ENCODE results near the gene TMEM80. TPM values are rescaled to one million over a fixed set of nuclear protein-coding genes. Genes with fewer than 3 reads are reported as not detected.

Gene TMEM80
- total RNA-seq, 1 experiment from 2014 or later, result 10.8 TPM

DNA sequence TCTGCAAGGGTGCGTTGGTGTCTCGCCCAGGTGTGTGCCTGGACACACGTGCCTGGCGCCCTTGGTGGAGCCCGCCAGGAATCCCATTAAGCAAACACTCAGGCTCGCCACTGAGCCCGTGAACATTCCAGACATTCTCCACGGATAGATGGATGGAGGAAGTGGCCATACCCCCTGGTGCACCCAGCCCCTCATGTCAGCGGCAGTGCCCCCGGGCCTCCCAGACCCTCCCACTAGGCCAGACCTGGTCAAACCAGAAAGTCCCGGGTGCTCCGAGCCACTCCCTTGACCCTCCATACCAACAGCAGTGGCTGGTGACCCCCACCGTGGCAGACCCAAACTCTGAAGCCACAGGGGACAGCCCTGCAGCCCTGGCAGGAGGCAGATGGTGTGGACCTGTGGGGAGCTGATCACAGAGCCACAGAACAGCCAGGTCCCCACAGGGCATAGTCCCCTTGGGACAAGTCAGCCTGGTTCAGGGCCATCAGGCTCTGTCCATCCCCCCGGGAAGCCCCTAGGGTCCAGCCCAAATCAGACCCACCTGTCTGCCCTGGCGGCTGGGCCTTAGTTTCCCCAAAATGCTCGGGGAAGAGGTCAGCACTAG is 12.3 kb downstream of the TMEM80 start:
- Histone ChIP-seq H4K20me1 (ENCODE audit: low read length) (no peaks in the 10 kb centered on the region; the same call in 1 of the 2 replicates), H3K4me1 (ENCODE audit: insufficient read depth, low read length) (peaks cover 34% of the 10 kb centered on the region), H3K36me3 (ENCODE audit: low read depth, low read length) (no peaks in the 10 kb centered on the region), H2AFZ (ENCODE audit: low read length) (peak overlapping the region; percentile 28; the same call in 1 of the 2 replicates), H3F3A (ENCODE audit: low read length, unreplicated experiment) (no peaks in the 10 kb centered on the region), H3K27ac (ENCODE audit: low read length) (peak overlapping the region; percentile 80), H3K79me2 (ENCODE audit: low read length) (peaks cover 51% of the 10 kb centered on the region), H3K4me3 (ENCODE audit: low read length) (peak overlapping the region; percentile 97), H3K9ac (ENCODE audit: low read length) (peak overlapping the region; percentile 88), H3K4me2 (ENCODE audit: low read length) (peak overlapping the region; percentile 99), H3K9me2 (replicated peaks; ENCODE audit: low read length) (no peaks in the 10 kb centered on the region), H3K27me3 (ENCODE audit: low read length) (no peaks in the 10 kb centered on the region), H3K9me3 (ENCODE audit: low read length) (no peaks in the 10 kb centered on the region)
- TF ChIP-seq, protein P1, sequence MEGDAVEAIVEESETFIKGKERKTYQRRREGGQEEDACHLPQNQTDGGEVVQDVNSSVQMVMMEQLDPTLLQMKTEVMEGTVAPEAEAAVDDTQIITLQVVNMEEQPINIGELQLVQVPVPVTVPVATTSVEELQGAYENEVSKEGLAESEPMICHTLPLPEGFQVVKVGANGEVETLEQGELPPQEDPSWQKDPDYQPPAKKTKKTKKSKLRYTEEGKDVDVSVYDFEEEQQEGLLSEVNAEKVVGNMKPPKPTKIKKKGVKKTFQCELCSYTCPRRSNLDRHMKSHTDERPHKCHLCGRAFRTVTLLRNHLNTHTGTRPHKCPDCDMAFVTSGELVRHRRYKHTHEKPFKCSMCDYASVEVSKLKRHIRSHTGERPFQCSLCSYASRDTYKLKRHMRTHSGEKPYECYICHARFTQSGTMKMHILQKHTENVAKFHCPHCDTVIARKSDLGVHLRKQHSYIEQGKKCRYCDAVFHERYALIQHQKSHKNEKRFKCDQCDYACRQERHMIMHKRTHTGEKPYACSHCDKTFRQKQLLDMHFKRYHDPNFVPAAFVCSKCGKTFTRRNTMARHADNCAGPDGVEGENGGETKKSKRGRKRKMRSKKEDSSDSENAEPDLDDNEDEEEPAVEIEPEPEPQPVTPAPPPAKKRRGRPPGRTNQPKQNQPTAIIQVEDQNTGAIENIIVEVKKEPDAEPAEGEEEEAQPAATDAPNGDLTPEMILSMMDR (conservative IDR thresholded peaks at IDR 0.05; ENCODE audit: low read depth, low read length), result no peak
- TF ChIP-seq EZH2phosphoT487 (IDR thresholded peaks at IDR 0.05; ENCODE audit: borderline replicate concordance, low read length) (no peak), EZH2 (IDR thresholded peaks at IDR 0.05; ENCODE audit: low read length, unreplicated experiment) (no peak)
- no TSS peak for BruUV-seq (replicated peaks)
- DNase-seq (peak; percentile 46), ATAC-seq (no peak)
- ChIA-PET CTCF (no interaction called here), POLR2A (ENCODE audit: unreplicated experiment) (no interaction called here)
- intact Hi-C loops (cut with micrococcal nuclease), result no loop called here

DNA sequence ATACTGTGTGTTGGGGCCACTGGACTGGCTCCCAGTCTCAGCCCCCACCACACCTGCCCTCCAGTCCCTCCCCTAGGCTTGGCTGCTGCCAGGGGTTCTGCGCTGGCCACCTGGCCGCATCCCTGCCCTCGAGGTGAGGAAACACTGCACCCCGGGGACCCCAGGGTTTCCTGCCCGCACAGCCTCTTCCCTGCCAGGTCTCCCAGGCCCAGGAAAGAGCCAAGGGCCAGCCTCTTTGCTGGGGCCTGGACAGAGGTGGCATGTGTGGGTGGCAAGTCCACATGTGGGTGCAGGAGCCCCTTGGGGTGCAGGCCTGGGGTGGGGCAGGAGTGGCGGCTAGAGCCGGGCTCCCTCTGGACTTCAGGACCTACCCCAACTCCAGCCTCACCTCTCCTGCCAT is 12.9 kb downstream of the TMEM80 start:
- ChIA-PET POLR2A (ENCODE audit: unreplicated experiment) (no interaction called here), CTCF (no interaction called here)
- TF ChIP-seq EZH2phosphoT487 (IDR thresholded peaks at IDR 0.05; ENCODE audit: borderline replicate concordance, low read length), result no peak
- no peak for TF ChIP-seq EZH2 (IDR thresholded peaks at IDR 0.05; ENCODE audit: low read length, unreplicated experiment)
- TF ChIP-seq, protein P1 (conservative IDR thresholded peaks at IDR 0.05; ENCODE audit: low read depth, low read length), result no peak
- Histone ChIP-seq H3K4me3 (ENCODE audit: low read length) (no peak overlapping the region), H3K9me3 (ENCODE audit: low read length) (no peaks in the 10 kb centered on the region), H4K20me1 (ENCODE audit: low read length) (no peaks in the 10 kb centered on the region; the same call in 1 of the 2 replicates), H3K27me3 (ENCODE audit: low read length) (no peaks in the 10 kb centered on the region), H3K79me2 (ENCODE audit: low read length) (peaks cover 51% of the 10 kb centered on the region), H3K36me3 (ENCODE audit: low read depth, low read length) (no peaks in the 10 kb centered on the region), H3K4me1 (ENCODE audit: insufficient read depth, low read length) (peaks cover 31% of the 10 kb centered on the region), H3K4me2 (ENCODE audit: low read length) (peak overlapping the region; percentile 99), H2AFZ (ENCODE audit: low read length) (no peak overlapping the region), H3K9ac (ENCODE audit: low read length) (no peak overlapping the region), H3K9me2 (replicated peaks; ENCODE audit: low read length) (no peaks in the 10 kb centered on the region), H3F3A (ENCODE audit: low read length, unreplicated experiment) (no peaks in the 10 kb centered on the region), H3K27ac (ENCODE audit: low read length) (no peak overlapping the region)
- intact Hi-C loops (cut with micrococcal nuclease), result no loop called here
- DNase-seq, result no peak
- BruUV-seq (replicated peaks), result no TSS peak
- no peak for ATAC-seq

Data from PC-3 (cell line).